ENCODE data around the gene KCND1.
A peak's percentile ranks its signal among the peaks of the same experiment; 100 is the strongest.

Gene KCND1

GRCh38 chrX:48911412-48912182 is 60.0 kb downstream of the KCND1 start, which contains the start of gene SLC35A2:
TSS of gene SLC35A2 (minus strand) at chrX:48911646. CDS start at chrX:48911636, 10 bp downstream.
- no peak for TF ChIP-seq CTCF (conservative IDR thresholded peaks at IDR 0.05; ENCODE audit: low read depth)
- CTCF ChIA-PET = no interaction called here
- peak; percentile 75 for DNase-seq (ENCODE audit: low spot score)
- peak within 1 kb of the TSS; percentile 87 for H3K27ac ChIP-seq
- POLR2A ChIA-PET (ENCODE audit: low non-redundant PET) = no interaction called here
